ENCODE data around the gene RGS10. TPM values are rescaled to one million over a fixed set of nuclear protein-coding genes. Genes with fewer than 3 reads are reported as not detected.

Gene RGS10
- total and polyA plus RNA-seq, 9 of the 15 experiments (the other 6 are each of a cell fraction or from before 2014, with no cell fraction given): 31.9 to 123 (median 62.1) TPM

GRCh38 chr10:119542988-119543813 is 682 bp upstream of the RGS10 start (continued):
- TF ChIP-seq POLR2A (conservative IDR thresholded peaks at IDR 0.05): peak; percentile 21
- peak; percentile 51 for TF ChIP-seq ZBTB7A (IDR thresholded peaks at IDR 0.05; ENCODE audit: borderline replicate concordance, control insufficient read depth, low read depth, low read length)
- TF ChIP-seq TARDBP (IDR thresholded peaks at IDR 0.05): peak; percentile 19; the same call in 1 of the 2 replicates
- TF ChIP-seq ETS1 (conservative IDR thresholded peaks at IDR 0.05; ENCODE audit: control insufficient read depth, low read depth, low read length): no peak
- TF ChIP-seq DMBX1 (CRISPR knock-in tag; IDR thresholded peaks at IDR 0.05; ENCODE audit: borderline replicate concordance): no peak
- TF ChIP-seq, protein P1, sequence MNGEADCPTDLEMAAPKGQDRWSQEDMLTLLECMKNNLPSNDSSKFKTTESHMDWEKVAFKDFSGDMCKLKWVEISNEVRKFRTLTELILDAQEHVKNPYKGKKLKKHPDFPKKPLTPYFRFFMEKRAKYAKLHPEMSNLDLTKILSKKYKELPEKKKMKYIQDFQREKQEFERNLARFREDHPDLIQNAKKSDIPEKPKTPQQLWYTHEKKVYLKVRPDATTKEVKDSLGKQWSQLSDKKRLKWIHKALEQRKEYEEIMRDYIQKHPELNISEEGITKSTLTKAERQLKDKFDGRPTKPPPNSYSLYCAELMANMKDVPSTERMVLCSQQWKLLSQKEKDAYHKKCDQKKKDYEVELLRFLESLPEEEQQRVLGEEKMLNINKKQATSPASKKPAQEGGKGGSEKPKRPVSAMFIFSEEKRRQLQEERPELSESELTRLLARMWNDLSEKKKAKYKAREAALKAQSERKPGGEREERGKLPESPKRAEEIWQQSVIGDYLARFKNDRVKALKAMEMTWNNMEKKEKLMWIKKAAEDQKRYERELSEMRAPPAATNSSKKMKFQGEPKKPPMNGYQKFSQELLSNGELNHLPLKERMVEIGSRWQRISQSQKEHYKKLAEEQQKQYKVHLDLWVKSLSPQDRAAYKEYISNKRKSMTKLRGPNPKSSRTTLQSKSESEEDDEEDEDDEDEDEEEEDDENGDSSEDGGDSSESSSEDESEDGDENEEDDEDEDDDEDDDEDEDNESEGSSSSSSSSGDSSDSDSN (IDR thresholded peaks at IDR 0.05; ENCODE audit: borderline replicate concordance in 1 of 2, low read depth in 2 of 2, low read length in 2 of 2): 0 out of 4 replicates have a peak, but pooled peaks of 1 of the 2 experiments have one; percentile 18
- no peak for TF ChIP-seq CBX2 (IDR thresholded peaks at IDR 0.05; ENCODE audit: insufficient read depth, low read length, poor library complexity, severe bottlenecking)
- TF ChIP-seq VEZF1 (CRISPR knock-in tag; IDR thresholded peaks at IDR 0.05): peak; percentile 57; the same call in 1 of the 2 replicates
- TF ChIP-seq ADNP (tag; IDR thresholded peaks at IDR 0.05): no peak
- TF ChIP-seq LARP7 (IDR thresholded peaks at IDR 0.05): no peak
- TF ChIP-seq KLF10 (CRISPR knock-in tag; IDR thresholded peaks at IDR 0.05): no peak
- peak in 1 of 2 experiments; percentile 58; a peak in 2 of 4 replicates for TF ChIP-seq NONO (IDR thresholded peaks at IDR 0.05; ENCODE audit: low read depth in 2 of 2, low read length in 1 of 2)
- no peak for TF ChIP-seq CBX8 (IDR thresholded peaks at IDR 0.05; ENCODE audit: borderline replicate concordance, extremely low read depth, low read depth, low read length, poor library complexity, severe bottlenecking)
- no peak for TF ChIP-seq ZZZ3 (IDR thresholded peaks at IDR 0.05)
- TF ChIP-seq HINFP (tag; conservative IDR thresholded peaks at IDR 0.05; ENCODE audit: low read depth): no peak
- TF ChIP-seq PATZ1 (CRISPR knock-in tag; IDR thresholded peaks at IDR 0.05; ENCODE audit: borderline replicate concordance): no peak
- 0 out of 4 replicates have a peak, but pooled peaks of 1 of the 2 experiments have one; percentile 35 for TF ChIP-seq TEAD1 (CRISPR knock-in tag; IDR thresholded peaks at IDR 0.05)
